Endometrium (tissue), 2 donors: ENCODE measurements around the gene SSBP2.
A peak's percentile ranks its signal among the peaks of the same experiment; 100 is the strongest.
"Not testable (repeated sequence)": the region's sequence is repeated elsewhere in the genome, so short reads cannot be mapped to it uniquely, and the experiment has no call there.

Experiments used
- FAIRE-seq: peaks from 2 replicates; lab custom pipeline; 2012; peaks lifted over from hg19 to GRCh38; lab: Jason Lieb, UNC
- donor health status: control.
- donor health status: control.

Gene SSBP2

DNA sequence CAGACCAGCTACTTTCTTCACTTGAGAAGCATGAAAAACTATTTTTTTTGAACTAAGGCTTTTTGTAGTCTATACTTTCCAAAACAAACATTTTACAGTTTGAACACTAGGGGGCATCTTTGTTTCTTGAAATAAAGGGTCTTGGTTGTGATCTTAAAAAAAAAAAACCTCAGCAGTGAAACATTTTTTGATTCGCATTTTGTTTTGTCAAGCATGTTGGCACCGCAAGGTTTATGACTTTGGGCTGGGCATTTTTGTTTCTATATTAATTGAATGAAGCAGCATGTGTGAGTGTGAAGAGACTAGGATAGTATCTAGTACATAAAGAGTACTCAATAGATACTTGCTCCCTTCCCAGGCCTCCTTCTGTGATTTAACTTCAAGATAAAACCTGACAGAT is 325.3 kb downstream of the SSBP2 start:
- peak; percentile 89 for FAIRE-seq

DNA sequence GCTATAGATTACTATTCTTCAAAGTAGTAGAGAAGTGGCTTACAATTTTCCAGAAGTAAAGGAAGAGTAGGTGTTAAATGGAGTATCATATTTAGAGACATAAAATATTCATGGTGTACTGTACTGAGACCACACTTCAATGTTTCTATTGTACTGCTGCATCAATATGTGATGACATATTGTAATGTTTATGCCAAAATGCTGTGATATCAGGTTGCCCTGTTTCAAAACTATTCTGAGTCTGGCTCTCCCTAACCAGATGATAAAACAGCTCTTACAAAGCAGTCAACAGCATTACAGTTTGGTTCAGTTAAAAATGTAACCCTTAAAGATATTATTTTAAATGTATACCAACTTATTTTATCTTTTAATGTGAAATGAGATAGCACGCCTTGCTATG is 326.2 kb downstream of the SSBP2 start:
- no peak for FAIRE-seq

DNA sequence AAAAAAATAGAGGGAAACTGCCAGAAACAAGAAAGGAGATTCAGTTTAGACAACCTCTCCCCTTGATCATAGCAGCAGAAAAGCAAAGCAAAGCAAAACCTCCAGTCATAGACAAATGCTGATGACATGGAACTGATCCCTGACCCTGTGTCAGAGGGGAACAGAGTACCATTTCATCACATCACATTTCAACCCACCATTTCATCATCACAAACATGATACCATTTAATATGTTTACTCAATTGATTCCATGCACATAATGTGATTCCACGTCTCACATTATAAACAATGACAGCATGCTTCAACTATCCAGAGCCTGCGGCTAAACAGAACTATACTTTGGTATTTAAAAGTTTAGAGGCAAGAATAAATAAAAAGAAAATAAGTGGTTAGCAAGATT is 328.2 kb downstream of the SSBP2 start:
- no peak for FAIRE-seq

DNA sequence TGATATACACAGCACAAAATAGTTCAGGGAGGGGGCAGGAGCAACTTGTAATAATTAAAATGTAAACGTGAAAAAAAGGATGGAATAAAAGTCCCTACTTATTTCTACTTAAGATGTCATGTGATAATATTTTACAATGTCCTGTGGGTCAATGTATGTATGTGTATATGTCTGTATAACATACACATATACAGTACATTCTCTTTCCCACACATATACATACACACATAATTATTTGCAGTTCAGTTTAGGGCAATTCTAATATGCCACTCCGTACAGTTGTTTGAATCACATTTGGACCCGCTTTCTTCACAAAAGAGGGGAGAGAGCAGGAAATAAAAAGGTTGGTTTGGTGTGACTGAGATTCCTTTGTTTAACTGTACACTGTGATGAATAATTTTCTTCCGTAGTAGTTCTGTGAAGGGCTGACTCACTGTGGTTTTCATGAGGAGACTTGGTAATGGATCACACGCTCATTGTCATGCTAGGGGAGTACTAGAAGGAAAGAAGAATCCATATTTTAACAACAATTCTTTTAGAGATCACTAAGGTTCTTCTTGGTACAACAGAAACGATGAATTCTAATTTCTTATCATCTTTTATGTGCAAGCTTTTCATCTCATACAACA is 330.7 kb downstream of the SSBP2 start:
- FAIRE-seq, result no peak

DNA sequence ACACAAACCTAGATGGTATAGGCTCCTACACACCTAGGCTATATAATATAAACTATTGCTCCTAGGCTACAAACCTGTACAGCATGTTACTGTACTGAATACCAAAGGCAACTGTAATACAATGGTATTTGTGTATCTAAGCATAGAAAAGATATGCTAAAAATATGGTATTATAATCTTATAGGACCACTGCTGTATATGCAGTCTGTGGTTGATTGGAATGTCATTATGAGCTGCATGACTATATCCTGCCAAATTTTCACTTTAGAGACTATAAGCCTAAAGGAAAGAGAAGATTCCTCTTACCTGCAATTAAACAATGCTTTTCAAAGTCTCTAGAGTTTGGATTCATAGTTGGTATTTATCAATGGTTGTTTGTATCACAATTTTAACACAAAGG is 332.3 kb downstream of the SSBP2 start:
- no peak for FAIRE-seq

DNA sequence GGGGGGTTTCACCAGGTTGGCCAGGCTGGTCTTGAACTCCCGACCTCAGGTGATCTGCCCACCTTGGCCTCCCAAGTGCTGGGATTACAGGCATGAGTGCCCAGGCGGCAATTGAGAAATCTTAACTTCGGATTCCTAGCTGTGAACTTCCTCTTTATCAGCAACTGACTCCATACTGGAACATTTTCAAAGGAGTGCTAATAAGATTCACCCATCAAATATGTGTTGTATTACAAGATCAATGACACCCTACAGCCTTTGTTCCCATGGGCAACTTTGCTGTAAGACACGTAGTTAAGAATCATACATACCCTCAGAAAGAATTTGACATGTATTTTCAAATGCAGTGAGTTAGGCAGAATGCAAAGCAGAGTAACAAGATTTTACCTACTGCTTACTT is 333.8 kb downstream of the SSBP2 start:
- no peak for FAIRE-seq

DNA sequence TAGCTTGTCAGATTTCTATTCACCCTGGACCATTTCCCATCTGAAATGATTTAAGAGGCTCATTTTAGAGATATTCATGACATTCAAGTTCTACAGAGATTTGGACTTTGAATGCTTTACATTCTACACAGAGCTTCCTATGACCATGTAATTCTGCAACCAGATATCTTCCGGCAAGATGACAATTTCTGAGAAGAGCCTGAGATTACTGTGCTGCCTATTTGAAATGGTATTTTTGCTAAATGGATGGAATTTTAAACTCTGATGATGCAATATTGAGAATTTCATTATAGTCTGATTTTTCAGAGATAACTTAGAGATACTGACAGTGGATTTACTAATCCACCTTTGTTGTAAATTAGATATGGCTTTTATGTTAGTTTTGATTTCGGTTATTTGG is 341.0 kb downstream of the SSBP2 start:
- FAIRE-seq, result no peak

DNA sequence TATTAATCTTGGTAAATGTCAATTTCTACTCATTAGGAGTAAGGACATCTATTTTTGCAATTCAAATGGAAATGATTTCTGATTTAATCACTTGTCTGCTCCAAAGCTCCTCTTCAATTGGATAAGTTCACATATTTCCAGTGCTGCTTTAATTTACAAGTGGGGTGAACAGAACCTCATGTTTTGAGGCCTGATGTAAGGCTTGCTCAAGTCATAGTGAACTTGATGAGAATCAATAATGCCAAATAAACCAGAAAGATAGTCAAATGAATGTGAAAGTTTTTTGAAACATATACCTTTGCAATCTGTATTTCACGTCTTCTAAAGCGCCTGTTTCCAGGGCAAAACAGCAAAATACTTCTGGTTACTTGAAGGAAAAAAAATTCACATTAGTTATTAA is 341.5 kb downstream of the SSBP2 start:
- FAIRE-seq, result no peak

DNA sequence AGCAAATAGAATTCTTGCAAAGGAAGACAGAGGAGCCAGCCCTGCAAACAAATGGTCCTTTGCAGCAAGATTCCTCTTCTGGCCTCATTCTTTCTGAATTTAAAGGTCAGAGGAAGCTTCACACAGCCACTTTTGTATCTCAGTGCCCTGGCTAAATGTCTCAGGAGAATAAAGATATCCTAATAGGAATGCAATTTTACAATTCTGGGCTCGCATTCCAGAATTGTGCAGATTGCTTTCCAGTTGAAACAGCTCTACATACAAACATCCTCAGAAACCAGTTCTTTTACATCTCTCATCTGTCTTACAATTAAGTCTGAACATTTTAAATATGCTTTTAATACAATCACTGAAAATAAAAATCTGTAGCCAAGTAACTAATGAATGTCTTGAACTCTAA is 342.4 kb downstream of the SSBP2 start:
- FAIRE-seq, result no peak

DNA sequence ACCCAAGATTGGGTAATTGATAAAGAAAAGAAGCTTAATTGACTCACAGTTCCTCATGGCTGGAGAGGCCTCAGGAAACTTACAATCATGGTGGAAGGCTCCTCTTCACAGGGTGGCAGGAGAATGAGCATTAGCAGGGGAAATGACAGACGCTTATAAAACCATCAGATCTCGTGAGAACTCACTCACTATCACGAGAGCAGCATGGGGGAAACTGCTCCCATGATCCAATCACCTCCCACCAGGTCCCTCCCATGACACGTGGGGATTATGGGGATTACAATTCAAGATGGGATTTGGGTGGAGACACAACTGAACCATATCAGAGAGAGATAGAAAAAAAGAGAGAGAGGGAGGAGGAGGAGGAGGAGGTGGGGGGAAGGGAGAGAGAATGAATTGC is 343.1 kb downstream of the SSBP2 start:
- FAIRE-seq, result not testable (repeated sequence)

DNA sequence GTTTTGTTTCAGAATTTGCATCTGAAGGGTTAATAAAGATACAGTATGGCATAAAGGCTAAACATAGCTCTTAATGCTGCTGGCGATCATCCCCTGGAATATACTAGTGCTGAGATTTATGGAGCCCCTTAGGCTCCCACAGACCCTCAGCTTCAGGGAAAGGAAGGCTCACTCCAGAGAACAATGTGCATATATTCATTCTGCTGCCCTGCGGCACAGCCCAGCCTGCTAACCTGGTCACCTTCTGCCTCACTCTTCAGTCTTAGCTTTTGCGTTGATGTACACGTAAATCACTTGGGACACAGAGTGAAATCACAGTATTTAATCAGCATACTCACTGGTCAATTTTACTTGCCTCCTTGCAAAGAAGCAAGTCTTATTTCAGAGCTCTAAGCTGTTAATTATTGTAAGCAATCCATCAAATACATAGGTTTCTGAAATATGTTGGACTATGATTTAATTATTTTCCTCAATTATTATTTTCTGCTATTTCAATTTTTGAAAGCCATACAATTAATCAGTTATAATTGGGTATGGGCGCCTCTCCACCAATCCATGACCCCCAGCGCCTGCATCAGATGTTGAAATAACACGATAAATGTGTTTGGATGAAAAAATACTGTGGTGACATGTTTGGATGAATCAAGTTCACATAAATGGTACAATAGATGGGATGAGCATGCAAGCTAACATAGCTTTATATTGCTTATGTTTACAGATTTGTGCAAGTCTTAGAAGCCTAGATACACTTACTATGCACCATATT is 345.6 kb downstream of the SSBP2 start:
- FAIRE-seq, result no peak

DNA sequence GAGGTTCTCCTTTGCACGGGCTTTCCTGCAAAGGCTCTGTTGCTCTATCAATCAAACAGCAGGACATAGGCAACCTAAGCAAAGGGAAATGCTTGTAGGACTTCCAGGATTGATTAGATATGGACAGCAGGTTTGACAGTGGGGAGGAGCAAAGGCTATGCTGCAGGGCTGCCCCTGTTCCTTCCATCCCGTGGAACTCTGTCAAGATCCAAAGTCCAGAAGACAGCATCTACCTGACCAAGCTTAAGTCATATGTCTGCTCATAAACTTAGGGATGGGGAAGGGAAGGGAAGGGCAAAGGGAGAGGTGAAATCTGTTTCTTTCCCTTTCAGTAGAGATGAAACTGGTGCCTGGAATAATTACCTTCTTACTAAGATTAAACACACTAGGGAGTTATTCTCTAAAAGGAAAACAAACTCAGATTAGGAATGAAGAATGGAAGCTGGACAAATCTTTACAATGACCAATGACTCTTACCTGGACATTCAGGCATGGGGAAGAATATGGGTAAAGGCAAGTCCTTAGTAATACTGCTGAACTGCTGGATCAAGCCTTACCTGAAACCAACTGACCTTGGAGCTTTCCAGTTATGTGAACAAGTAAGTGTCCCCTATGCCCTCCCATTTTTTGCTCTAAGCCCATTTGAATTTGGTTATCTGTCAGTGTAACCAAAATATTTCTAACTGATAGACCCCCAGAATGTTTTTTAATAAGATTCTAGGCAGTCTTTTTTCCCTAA is 348.5 kb downstream of the SSBP2 start:
- FAIRE-seq, result no peak

DNA sequence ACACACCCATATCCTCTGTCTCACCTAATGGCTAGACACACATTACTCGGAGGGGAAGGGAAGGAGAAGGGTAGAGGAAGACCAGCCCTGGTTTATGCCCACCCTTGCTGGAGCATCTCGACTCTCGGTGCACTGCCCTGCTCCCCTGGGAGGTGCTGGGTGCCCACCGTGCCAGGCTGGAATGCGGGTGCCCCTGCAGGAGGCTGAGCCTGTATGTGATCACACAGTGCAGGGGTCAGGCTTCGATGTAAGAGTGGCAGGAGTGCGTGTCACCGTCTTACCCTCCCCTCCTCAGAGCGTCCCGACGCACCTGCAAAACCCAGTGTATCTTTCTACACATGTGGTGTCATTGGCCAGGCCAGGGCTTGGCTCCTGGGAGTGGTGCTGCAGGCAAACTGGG is 349.6 kb downstream of the SSBP2 start:
- no peak for FAIRE-seq

DNA sequence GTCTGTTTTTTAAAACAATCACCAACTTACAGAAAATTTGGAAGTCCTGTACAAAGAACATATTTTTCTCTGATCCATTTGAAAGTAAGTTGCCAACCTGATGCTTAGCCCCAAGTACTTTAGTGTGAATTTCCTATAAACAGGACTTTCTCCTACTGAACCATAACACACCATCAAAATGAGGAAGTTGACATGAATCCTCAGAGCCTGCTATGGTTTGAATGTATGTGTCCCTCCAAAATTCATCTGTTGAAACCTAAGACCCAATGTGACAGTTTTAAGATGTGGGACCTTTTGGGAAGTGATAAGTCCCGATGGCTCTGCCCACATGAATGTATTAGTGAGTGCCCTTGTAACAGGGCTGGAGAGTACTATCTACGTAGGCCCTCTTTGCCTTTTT is 350.5 kb downstream of the SSBP2 start:
- no peak for FAIRE-seq

DNA sequence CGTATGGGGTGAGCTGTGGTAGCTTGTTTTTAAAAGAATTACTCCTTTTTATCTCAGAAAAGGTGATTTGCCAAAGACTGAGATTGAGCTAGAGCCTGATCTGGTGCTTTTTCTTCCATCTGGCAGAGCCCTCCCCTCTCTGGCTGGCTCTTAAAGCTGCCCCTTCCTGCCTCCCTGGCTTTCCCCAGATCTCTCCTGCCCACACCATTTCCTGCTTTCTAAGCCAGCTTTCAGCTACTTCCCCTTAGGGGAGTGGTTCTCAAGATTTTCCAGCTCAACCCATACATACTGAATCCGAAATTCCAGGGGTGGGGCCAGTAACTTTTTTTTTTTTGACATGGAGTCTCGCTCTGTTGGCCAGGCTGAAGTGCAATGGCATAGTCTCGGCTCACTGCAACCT is 352.2 kb downstream of the SSBP2 start:
- no peak for FAIRE-seq

DNA sequence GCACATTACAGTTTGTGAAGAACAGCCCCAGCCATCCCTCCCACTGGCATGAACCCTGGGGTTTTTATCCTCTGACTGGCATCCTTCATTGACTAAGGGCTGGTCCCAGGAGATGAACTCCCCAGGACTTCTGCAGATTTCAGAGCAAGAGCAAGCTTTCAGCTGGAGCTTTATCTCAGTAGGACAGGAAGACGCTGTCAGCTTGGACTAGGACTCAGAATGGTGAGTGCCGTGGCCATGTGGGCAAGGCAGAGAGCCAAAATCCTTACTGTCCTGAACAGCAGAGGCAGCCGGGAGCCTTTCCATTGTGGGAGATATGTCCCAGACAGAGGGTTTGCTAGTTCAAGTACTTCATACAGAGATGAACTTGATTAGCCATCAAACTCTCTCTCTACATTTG is 353.7 kb downstream of the SSBP2 start:
- no peak for FAIRE-seq

DNA sequence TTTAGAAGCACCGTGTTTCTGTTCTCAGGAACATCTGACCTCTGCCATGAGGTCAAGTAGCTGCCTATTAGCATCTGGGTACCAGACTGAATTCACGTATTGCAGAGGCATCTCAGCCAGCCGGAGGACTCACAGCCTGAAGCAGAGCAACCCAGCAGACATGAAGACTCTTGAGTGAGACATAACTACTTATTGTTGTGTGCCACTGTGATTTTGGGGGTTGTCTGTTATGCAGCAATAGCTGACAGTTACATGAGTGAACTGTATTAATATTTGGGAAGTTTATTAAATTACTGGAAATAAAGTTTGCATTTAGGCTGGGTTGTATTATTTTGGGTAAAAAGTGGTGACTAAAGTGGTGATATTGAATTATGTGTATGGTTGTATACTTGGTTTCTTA is 355.6 kb downstream of the SSBP2 start:
- FAIRE-seq, result no peak

DNA sequence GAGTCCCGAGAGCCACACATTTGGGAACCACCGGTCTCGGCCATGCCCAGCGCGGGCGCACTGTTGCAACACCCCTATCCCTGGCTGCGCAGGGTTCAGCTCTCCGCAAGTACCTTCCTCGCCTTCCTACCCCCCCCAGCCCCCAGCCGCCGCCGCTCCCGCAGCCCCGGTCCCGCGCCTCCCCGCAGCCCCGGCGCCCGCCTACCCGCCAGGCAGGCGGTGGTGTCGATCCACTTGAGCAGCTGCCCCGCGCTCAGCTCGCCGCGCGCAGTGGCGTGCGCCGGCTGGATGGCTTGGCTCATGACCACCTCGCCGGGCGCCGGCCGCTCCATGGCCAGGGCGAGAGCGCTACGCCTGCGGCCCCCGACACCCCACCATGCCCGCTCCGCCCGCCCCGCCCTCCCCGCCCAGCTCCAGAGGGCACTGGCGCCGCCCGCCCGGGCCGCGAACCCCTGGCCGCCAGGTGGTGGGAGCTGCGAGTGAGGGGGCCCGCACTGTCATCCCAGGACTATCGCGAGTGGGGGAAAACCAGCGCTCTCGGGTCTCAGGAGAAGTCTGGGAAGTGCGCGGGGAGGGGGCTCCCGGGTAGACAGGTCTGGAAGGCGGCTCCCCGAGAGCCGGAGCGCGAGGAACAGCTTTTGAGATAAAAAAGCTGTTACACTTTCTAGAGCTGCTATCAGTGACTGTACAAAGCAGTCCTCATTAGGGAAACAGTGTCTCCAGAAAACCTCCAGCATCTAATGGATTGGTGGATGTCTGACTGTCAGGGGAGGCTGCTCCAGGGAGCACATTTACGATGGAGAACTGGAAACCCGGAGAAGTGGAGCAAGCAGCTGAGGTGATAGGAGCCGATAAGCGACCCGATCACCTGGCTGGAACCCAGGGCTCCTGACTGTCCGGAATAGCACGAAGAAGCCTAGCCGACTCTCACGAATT is 356.8 kb downstream of the SSBP2 start, which contains the start of gene ACOT12:
TSS of gene ACOT12 (minus strand) at position 352 of the 936 bp plus-strand sequence. CDS start at position 332, 20 bp downstream.
- FAIRE-seq, result no peak

DNA sequence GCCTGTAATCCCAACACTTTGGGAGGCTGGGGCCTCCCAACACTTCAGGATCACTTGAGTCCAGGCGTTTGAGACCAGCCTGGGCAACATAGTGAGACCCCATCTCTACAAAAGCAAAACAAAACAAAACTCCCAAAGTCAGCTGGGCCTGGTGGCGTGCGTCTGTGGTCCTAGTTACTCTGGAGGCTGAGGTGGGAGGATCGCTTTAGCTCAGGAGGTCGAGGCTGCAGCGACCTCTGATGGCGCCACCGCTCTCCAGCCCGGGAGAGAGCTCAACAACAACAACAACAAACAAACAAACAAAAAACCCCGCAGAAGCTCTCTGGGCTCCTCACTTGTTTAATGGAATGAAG is 357.5 kb downstream of the SSBP2 start:
- no peak for FAIRE-seq

DNA sequence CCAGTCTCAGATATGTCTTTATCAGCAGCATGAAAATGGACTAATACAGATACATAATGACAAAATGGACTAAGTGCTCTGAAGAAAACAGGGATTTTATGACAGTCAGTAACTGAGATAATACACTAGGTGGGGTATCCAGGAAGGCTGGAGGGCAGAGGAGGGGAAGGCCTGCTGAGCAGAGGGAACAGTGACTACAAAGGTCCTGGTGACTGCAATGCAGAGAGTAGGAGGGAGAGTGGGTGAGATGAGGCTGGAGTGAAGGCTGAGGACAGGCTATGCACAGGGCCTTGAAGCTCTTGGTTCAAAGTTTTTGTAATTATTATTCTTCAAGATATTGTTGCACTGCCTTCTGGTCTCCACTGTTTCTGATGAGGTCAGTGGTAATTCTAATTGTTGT is 361.9 kb downstream of the SSBP2 start:
- no peak for FAIRE-seq

DNA sequence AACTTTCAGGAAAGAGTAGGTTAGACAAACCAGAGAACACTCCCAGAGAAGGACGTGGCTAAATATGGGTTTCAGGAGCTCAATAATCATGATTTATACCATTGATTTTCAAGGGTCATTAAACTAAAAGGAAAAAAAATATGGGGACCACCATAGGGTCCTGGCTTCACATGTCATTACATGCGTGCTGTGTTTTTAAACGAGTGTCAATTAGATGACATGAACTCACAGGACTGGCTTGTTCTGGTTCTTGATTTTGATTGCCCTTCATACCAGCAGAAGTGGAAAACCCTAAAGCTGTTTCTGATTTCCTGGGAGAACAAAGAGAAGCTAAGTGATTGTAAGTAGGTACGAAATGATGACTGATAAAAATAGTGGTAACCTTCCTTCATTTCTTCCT is 362.7 kb downstream of the SSBP2 start:
- no peak for FAIRE-seq

DNA sequence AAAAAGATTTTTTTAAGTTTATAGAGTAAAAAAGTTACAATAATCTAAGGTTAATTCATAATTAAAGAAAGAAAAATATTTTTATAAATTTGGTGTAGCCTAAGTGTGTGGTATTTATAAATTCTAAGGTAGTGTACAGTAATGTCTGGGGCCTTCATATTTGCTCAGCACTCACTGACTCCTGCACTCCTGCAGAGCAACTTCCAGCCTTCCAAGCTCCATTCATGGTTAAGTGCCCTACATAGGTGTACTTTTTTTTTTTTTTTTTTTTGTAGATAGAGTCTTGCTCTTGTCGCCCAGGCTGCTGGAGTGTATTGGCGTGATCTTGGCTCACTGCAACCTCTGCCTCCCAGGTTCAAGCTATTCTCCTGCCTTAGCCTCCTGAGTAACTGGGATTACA is 367.0 kb downstream of the SSBP2 start:
- FAIRE-seq, result no peak
